ENCODE results near the gene SSX4.
"Not testable (repeated sequence)": the region's sequence is repeated elsewhere in the genome, so short reads cannot be mapped to it uniquely, and the experiment has no call there.

SSX4 gene

GRCh38 chrX:48383239-48383638, at the start of gene SSX4:
Gene SSX4 (plus strand): TSS chrX:48383539. CDS start chrX:48384054, 515 bp downstream.
- DNase-seq (ENCODE audit: low read depth in 2 of 2); H3K4me3 ChIP-seq (replicated peaks in 1 of 2; ENCODE audit: low read depth in 2 of 2, low read length in 2 of 2): not testable (repeated sequence)

- H3K4me3 ChIP-seq (replicated peaks in 1 of 2; ENCODE audit: low read depth in 2 of 2, low read length in 2 of 2); DNase-seq (ENCODE audit: low read depth in 2 of 2): not testable (repeated sequence)
Observed at GRCh38 chrX:48346059-48346458, 37.3 kb upstream of the SSX4 start.

GRCh38 chrX:48356315-48357094, 26.8 kb upstream of the SSX4 start, which contains the start of gene SSX3:
Gene SSX3 (minus strand): TSS chrX:48356703. CDS start chrX:48355249, 1,454 bp downstream.
- DNase-seq (ENCODE audit: low read depth in 2 of 2); H3K4me3 ChIP-seq (replicated peaks in 1 of 2; ENCODE audit: low read depth in 2 of 2, low read length in 2 of 2): not testable (repeated sequence)

GRCh38 chrX:48357681-48358080, 25.7 kb upstream of the SSX4 start:
- DNase-seq (ENCODE audit: low read depth in 2 of 2) = no peak
- no peak overlapping the region for H3K4me3 ChIP-seq (replicated peaks in 1 of 2; ENCODE audit: low read depth in 2 of 2, low read length in 2 of 2)
- TF ChIP-seq CTCF (IDR thresholded peaks at IDR 0.05; ENCODE audit: low read depth, low read length) = no peak

- not testable (repeated sequence) for DNase-seq (ENCODE audit: low read depth in 2 of 2); H3K4me3 ChIP-seq (replicated peaks in 1 of 2; ENCODE audit: low read depth in 2 of 2, low read length in 2 of 2)
Observed at GRCh38 chrX:48359281-48359680, 24.1 kb upstream of the SSX4 start.

- H3K4me3 ChIP-seq (replicated peaks in 1 of 2; ENCODE audit: low read depth in 2 of 2, low read length in 2 of 2); DNase-seq (ENCODE audit: low read depth in 2 of 2): not testable (repeated sequence)
Observed at GRCh38 chrX:48367717-48368408, 15.5 kb upstream of the SSX4 start.

GRCh38 chrX:48370408-48370807, 12.9 kb upstream of the SSX4 start:
- H3K4me3 ChIP-seq (replicated peaks in 1 of 2; ENCODE audit: low read depth in 2 of 2, low read length in 2 of 2); DNase-seq (ENCODE audit: low read depth in 2 of 2): not testable (repeated sequence)

GRCh38 chrX:48396931-48397330, 13.6 kb downstream of the SSX4 start:
- not testable (repeated sequence) for DNase-seq (ENCODE audit: low read depth in 2 of 2); H3K4me3 ChIP-seq (replicated peaks in 1 of 2; ENCODE audit: low read depth in 2 of 2, low read length in 2 of 2)

- DNase-seq (ENCODE audit: low read depth in 2 of 2); H3K4me3 ChIP-seq (replicated peaks in 1 of 2; ENCODE audit: low read depth in 2 of 2, low read length in 2 of 2): not testable (repeated sequence)
Observed at GRCh38 chrX:48397825-48398224, 14.5 kb downstream of the SSX4 start.

- DNase-seq (ENCODE audit: low read depth in 2 of 2); H3K4me3 ChIP-seq (replicated peaks in 1 of 2; ENCODE audit: low read depth in 2 of 2, low read length in 2 of 2): not testable (repeated sequence)
Observed at GRCh38 chrX:48411860-48412259, 28.5 kb downstream of the SSX4 start, which contains the start of gene SSX4B. Gene SSX4B (minus strand): TSS chrX:48411960. CDS start chrX:48411372, 588 bp downstream.

GRCh38 chrX:48427027-48427716, 43.8 kb downstream of the SSX4 start:
- not testable (repeated sequence) for H3K4me3 ChIP-seq (replicated peaks in 1 of 2; ENCODE audit: low read depth in 2 of 2, low read length in 2 of 2)

GRCh38 chrX:48429606-48430005, 46.3 kb downstream of the SSX4 start:
- not testable (repeated sequence) for DNase-seq (ENCODE audit: low read depth in 2 of 2); H3K4me3 ChIP-seq (replicated peaks in 1 of 2; ENCODE audit: low read depth in 2 of 2, low read length in 2 of 2)

More at GRCh38 chrX:48427027-48427716, 43.8 kb downstream of the SSX4 start:
- not testable (repeated sequence) for DNase-seq (ENCODE audit: low read depth in 2 of 2)

- not testable (repeated sequence) for DNase-seq (ENCODE audit: low read depth in 2 of 2); H3K4me3 ChIP-seq (replicated peaks in 1 of 2; ENCODE audit: low read depth in 2 of 2, low read length in 2 of 2)
Observed at GRCh38 chrX:48430166-48430565, 46.8 kb downstream of the SSX4 start.

GRCh38 chrX:48433713-48434112, 50.4 kb downstream of the SSX4 start:
- H3K4me3 ChIP-seq (replicated peaks in 1 of 2; ENCODE audit: low read depth in 2 of 2, low read length in 2 of 2); DNase-seq (ENCODE audit: low read depth in 2 of 2): not testable (repeated sequence)
